Gastrocnemius medialis (tissue), 4 donors: ENCODE results near the gene PSTPIP1. TPM values are rescaled to one million over a fixed set of nuclear protein-coding genes. Genes with fewer than 3 reads are reported as not detected.

Experiments
- ATAC-seq, 2 donors: fragments of 150-250 bp; one replicate each; pipeline ENCODE4 v1.9.1; 2016
- DNase-seq, 2 donors: peaks; one replicate each; pipeline ENCODE4 v3.0.0-alpha.2; 2019
- H3K27ac ChIP-seq, 4 donors: fragments of 200-600 bp; sonication (generic); 1 replicate in 1 of 4; 2 replicates in 3 of 4; pipeline ENCODE4 v1.5.1; 2016 to 2018; ENCODE audit warnings: mild to moderate bottlenecking in 2 of 4, moderate library complexity in 1 of 4
- H3K27me3 ChIP-seq, 3 donors: fragments of 200-600 bp; sonication (generic) in 2 of 3; 1 replicate in 1 of 3; 2 replicates in 2 of 3; pipeline versions ENCODE4 v1.5.1 to v1.6.0; 2016 to 2019; ENCODE audit warnings: mild to moderate bottlenecking in 1 of 3, moderate library complexity in 1 of 3
- H3K36me3 ChIP-seq, 2 donors: fragments of 200-600 bp; sonication (generic) in 1 of 2; one replicate each; pipeline ENCODE4 v1.5.1; 2017 to 2018
- H3K4me1 ChIP-seq, 2 donors: fragments of 200-600 bp; sonication (generic) in 1 of 2; one replicate each; pipeline ENCODE4 v1.5.1; 2016 to 2017; ENCODE audit warnings: mild to moderate bottlenecking in 2 of 2
- H3K4me3 ChIP-seq, 4 donors: fragments of 200-600 bp; sonication (generic) in 3 of 4; 1 replicate in 1 of 4; 2 replicates in 3 of 4; pipeline ENCODE4 v1.5.1; 2016 to 2019; ENCODE audit warnings: mild to moderate bottlenecking in 2 of 4
- H3K9me3 ChIP-seq, 3 donors: fragments of 200-600 bp; sonication (generic) in 2 of 3; 1 replicate in 1 of 3; 2 replicates in 2 of 3; pipeline ENCODE4 v1.5.1; 2016 to 2019
- POLR2A ChIP-seq, 2 donors: fragments of 450-650 bp; IDR thresholded peaks; one replicate each; pipeline ENCODE4 v1.6.1; 2017; ENCODE audit warnings: antibody characterized with exemption in 2 of 2, mild to moderate bottlenecking in 2 of 2, moderate library complexity in 2 of 2
- in situ Hi-C, 4 donors: fragments of 200-750 bp; cut with MboI; loops; one replicate each; pipeline versions ENCODE4 v1.15.0 to v1.8.0; 2017; ENCODE audit warnings: low sequenced_read_pairs in 4 of 4
- intact Hi-C: fragments of 100-400 bp; cut with DNase I; formaldehyde crosslinking; loops from one replicate; pipeline ENCODE4 v1.15.1; 2023; ENCODE audit warnings: low total_unique reads
- total RNA-seq, 4 donors: library from RNA; depleted of rRNA; stranded (reverse); fragments of >200 nt; gene quantifications; one replicate each; pipeline versions ENCODE4 v1.1.0 to v1.2.3, GENCODE V29; 2016
- TF ChIP-seq, protein P1 (sequence below), 5 experiments: fragments of 450-650 bp in 3 of 5; fragments of 200-600 bp in 2 of 5; sonication (generic) in 2 of 5; IDR thresholded peaks in 4 of 5; conservative IDR thresholded peaks in 1 of 5; 1 replicate in 4 of 5; 2 replicates in 1 of 5; pipeline ENCODE4 v1.5.1; 2016 to 2019; ENCODE audit warnings: antibody characterized with exemption in 5 of 5, mild to moderate bottlenecking in 3 of 5, moderate library complexity in 3 of 5

Gene PSTPIP1
- total RNA-seq, 4 donors from 2014 or later, result 0.76 to 5.2 (median 3.1) TPM; not detected in 1

- Histone ChIP-seq H3K27ac (no peak overlapping the region), H3K27me3 (no peaks in the 10 kb centered on the region), H3K4me1 (peaks cover 8 to 18% of the 10 kb centered on the region in 2 donors), H3K36me3 (no peaks in the 10 kb centered on the region), H3K4me3 (no peak overlapping the region), H3K9me3 (no peaks in the 10 kb centered on the region)
- ATAC-seq (no peak), DNase-seq (no peak)
- TF ChIP-seq, protein P1, sequence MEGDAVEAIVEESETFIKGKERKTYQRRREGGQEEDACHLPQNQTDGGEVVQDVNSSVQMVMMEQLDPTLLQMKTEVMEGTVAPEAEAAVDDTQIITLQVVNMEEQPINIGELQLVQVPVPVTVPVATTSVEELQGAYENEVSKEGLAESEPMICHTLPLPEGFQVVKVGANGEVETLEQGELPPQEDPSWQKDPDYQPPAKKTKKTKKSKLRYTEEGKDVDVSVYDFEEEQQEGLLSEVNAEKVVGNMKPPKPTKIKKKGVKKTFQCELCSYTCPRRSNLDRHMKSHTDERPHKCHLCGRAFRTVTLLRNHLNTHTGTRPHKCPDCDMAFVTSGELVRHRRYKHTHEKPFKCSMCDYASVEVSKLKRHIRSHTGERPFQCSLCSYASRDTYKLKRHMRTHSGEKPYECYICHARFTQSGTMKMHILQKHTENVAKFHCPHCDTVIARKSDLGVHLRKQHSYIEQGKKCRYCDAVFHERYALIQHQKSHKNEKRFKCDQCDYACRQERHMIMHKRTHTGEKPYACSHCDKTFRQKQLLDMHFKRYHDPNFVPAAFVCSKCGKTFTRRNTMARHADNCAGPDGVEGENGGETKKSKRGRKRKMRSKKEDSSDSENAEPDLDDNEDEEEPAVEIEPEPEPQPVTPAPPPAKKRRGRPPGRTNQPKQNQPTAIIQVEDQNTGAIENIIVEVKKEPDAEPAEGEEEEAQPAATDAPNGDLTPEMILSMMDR (IDR thresholded peaks at IDR 0.05 in 4 of 5, conservative IDR thresholded peaks at IDR 0.05 in 1 of 5), result no peak
- no peak for TF ChIP-seq POLR2A (IDR thresholded peaks at IDR 0.05)
- intact Hi-C loops, result no loop called here
- in situ Hi-C loops, result no loop called here
Observed at GRCh38 chr15:76976141-76976540, 18.8 kb upstream of the PSTPIP1 start.

GRCh38 chr15:76976572-76977270 is 18.2 kb upstream of the PSTPIP1 start:
- Histone ChIP-seq H3K4me3 (no peak overlapping the region), H3K36me3 (no peaks in the 10 kb centered on the region), H3K9me3 (no peaks in the 10 kb centered on the region), H3K27ac (no peak overlapping the region), H3K4me1 (peaks cover 8 to 18% of the 10 kb centered on the region in 2 donors), H3K27me3 (no peaks in the 10 kb centered on the region)
- no peak for TF ChIP-seq POLR2A (IDR thresholded peaks at IDR 0.05)
- TF ChIP-seq, protein P1 (IDR thresholded peaks at IDR 0.05 in 4 of 5, conservative IDR thresholded peaks at IDR 0.05 in 1 of 5), result no peak
- intact Hi-C loops (no loop called here), in situ Hi-C loops (no loop called here)
- ATAC-seq, result no peak
- DNase-seq, result no peak

DNA sequence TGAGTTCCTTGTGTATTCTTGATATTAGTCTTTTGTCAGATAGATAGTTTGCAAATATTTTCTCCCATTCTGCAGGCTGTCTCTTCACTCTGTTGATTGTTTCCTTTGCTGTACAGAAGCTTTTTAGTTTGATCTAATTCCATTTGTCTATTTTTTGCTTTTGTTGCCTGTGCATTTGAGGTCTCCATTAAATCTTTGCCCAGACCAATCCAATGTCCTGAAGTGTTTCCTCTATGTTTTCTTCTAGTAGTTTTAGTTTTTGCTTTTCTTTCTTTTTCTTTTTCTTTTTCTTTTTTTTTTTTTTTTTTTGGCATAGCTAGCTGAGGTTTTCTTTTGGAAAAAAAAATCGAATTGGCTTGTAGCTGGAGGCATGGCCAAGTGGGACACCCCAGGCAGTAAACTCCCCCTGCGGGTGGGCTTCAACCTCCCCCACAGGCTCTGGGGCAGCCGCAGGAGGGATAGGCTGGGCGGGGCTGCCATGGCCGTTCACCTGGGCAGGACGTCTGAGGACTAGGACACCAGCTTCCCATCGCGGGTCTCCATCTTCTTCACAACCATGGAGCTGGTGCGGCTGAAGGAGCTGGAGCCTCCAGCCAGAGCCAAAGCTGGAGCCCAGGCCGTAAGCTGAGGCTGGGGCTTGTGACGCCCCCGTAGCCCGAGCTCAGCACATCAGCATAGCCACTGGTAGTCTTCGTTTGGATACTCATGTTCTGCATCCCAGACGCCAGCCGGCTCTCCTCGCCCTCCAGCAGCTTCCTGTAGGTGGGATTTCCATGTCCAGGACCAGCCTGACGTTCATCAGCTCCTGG is 16.2 kb upstream of the PSTPIP1 start:
- in situ Hi-C loops, result no loop called here

DNA sequence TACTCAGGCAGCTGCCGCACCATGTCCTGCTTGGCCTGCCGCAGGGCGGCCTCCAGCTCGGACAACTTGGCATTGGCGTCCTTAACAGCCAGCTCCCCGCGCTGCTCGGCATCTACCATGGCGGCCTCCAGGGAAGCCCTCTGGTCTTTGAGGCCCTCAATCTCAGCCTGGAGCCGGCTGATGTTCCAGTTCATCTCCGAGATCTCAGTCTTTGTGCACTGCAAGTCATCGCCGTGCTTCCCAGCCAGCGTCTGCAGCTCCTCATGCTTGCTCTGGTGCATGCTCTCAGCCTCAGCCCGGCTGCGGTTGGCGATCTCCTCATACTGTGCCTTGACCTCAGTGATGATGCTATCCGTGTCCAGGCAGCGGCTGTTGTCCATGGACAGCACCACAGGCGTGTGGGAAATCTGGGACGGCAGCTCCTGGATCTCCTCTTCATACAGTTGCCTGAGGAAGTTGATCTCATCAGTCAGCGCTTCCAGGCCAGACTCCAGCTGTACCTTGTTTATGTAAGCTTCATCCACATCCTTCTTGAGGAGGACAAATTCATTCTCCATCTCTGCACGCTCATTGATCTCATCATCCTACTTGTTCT is 15.5 kb upstream of the PSTPIP1 start:
- Histone ChIP-seq H3K27ac (no peak overlapping the region), H3K27me3 (no peaks in the 10 kb centered on the region), H3K4me1 (no peaks in the 10 kb centered on the region), H3K9me3 (no peaks in the 10 kb centered on the region), H3K4me3 (no peak overlapping the region), H3K36me3 (no peaks in the 10 kb centered on the region)
- in situ Hi-C loops (no loop called here), intact Hi-C loops (no loop called here)
- no peak for DNase-seq
- no peak for TF ChIP-seq POLR2A (IDR thresholded peaks at IDR 0.05)
- TF ChIP-seq, protein P1 (IDR thresholded peaks at IDR 0.05 in 4 of 5, conservative IDR thresholded peaks at IDR 0.05 in 1 of 5), result no peak
- no peak for ATAC-seq

More for the DNA sequence above, 16.2 kb upstream of the PSTPIP1 start:
- TF ChIP-seq, protein P1 (IDR thresholded peaks at IDR 0.05 in 4 of 5, conservative IDR thresholded peaks at IDR 0.05 in 1 of 5), result no peak
- no peak for TF ChIP-seq POLR2A (IDR thresholded peaks at IDR 0.05)
- no peak overlapping the region for H3K4me3 ChIP-seq
- H3K27me3 ChIP-seq, result no peaks in the 10 kb centered on the region
- H3K27ac ChIP-seq, result no peak overlapping the region
- H3K36me3 ChIP-seq, result no peaks in the 10 kb centered on the region
- DNase-seq (no peak), ATAC-seq (no peak)
- H3K4me1 ChIP-seq, result no peaks in the 10 kb centered on the region
- intact Hi-C loops, result no loop called here
- H3K9me3 ChIP-seq, result no peaks in the 10 kb centered on the region
